ENCODE data around the gene TFE3.

TFE3 gene

GRCh38 chrX:49061916-49062315 is 18.8 kb upstream of the TFE3 start:
- H3K4me3 ChIP-seq (ENCODE audit: low read depth, low read length) = no peak overlapping the region
- DNase-seq (ENCODE audit: low read depth) = no peak

- DNase-seq (ENCODE audit: low read depth) = no peak
- H3K4me3 ChIP-seq (ENCODE audit: low read depth, low read length) = no peak overlapping the region
Observed at GRCh38 chrX:49061490-49061889, 18.3 kb upstream of the TFE3 start.

GRCh38 chrX:49060914-49061313 is 17.8 kb upstream of the TFE3 start:
- DNase-seq (ENCODE audit: low read depth) = no peak
- no peak overlapping the region for H3K4me3 ChIP-seq (ENCODE audit: low read depth, low read length)

- DNase-seq (ENCODE audit: low read depth) = no peak
- H3K4me3 ChIP-seq (ENCODE audit: low read depth, low read length) = no peak overlapping the region
Observed at GRCh38 chrX:49059681-49060085, 16.5 kb upstream of the TFE3 start.

- H3K4me3 ChIP-seq (ENCODE audit: low read depth, low read length) = no peak overlapping the region
Observed at GRCh38 chrX:49059201-49059600, 16.0 kb upstream of the TFE3 start.

GRCh38 chrX:49058794-49059193 is 15.6 kb upstream of the TFE3 start, which contains the start of gene CCDC120:
TSS of gene CCDC120 (plus strand) at chrX:49058999. CDS start at chrX:49062042, 3,043 bp downstream.
- H3K4me3 ChIP-seq (ENCODE audit: low read depth, low read length) = no peak within 1 kb of the TSS
- no peak for DNase-seq (ENCODE audit: low read depth)

More at GRCh38 chrX:49059201-49059600, 16.0 kb upstream of the TFE3 start:
- no peak for DNase-seq (ENCODE audit: low read depth)

GRCh38 chrX:49054073-49054762 is 11.1 kb upstream of the TFE3 start:
- H3K4me3 ChIP-seq (ENCODE audit: low read depth, low read length) = peak overlapping the region; percentile 58
- DNase-seq (ENCODE audit: low read depth) = no peak

- no peak for DNase-seq (ENCODE audit: low read depth)
- H3K4me3 ChIP-seq (ENCODE audit: low read depth, low read length) = peak overlapping the region; percentile 58
Observed at GRCh38 chrX:49053223-49054072, 10.3 kb upstream of the TFE3 start.

GRCh38 chrX:49043987-49044281 is 777 bp upstream of the TFE3 start:
- H3K4me3 ChIP-seq (ENCODE audit: low read depth, low read length) = no peak overlapping the region
- no peak for DNase-seq (ENCODE audit: low read depth)

GRCh38 chrX:49042581-49043219 is 457 bp downstream of the TFE3 start:
- H3K4me3 ChIP-seq (ENCODE audit: low read depth, low read length) = peak overlapping the region; percentile 71
- no peak for DNase-seq (ENCODE audit: low read depth)

GRCh38 chrX:49041744-49042580 is 1.2 kb downstream of the TFE3 start:
- peak; percentile 36 for DNase-seq (ENCODE audit: low read depth)
- peak overlapping the region; percentile 71 for H3K4me3 ChIP-seq (ENCODE audit: low read depth, low read length)

GRCh38 chrX:49040376-49040955 is 2.7 kb downstream of the TFE3 start:
- peak; percentile 22 for DNase-seq (ENCODE audit: low read depth)
- H3K4me3 ChIP-seq (ENCODE audit: low read depth, low read length) = peak overlapping the region; percentile 71

GRCh38 chrX:49039598-49040375 is 3.4 kb downstream of the TFE3 start:
- DNase-seq (ENCODE audit: low read depth) = peak; percentile 84
- H3K4me3 ChIP-seq (ENCODE audit: low read depth, low read length) = peak overlapping the region; percentile 71

- H3K4me3 ChIP-seq (ENCODE audit: low read depth, low read length) = no peak overlapping the region
- no peak for DNase-seq (ENCODE audit: low read depth)
Observed at GRCh38 chrX:49037883-49038475, 5.2 kb downstream of the TFE3 start.

GRCh38 chrX:49030283-49030682 is 12.9 kb downstream of the TFE3 start:
- H3K4me3 ChIP-seq (ENCODE audit: low read depth, low read length) = no peak overlapping the region
- no peak for DNase-seq (ENCODE audit: low read depth)

GRCh38 chrX:49029876-49030275 is 13.3 kb downstream of the TFE3 start:
- H3K4me3 ChIP-seq (ENCODE audit: low read depth, low read length) = no peak overlapping the region
- no peak for DNase-seq (ENCODE audit: low read depth)

- no peak for DNase-seq (ENCODE audit: low read depth)
Observed at GRCh38 chrX:49019599-49020249, 23.4 kb downstream of the TFE3 start.

GRCh38 chrX:49019050-49019449 is 24.1 kb downstream of the TFE3 start:
- H3K4me3 ChIP-seq (ENCODE audit: low read depth, low read length) = no peak overlapping the region
- DNase-seq (ENCODE audit: low read depth) = no peak

More at GRCh38 chrX:49019599-49020249, 23.4 kb downstream of the TFE3 start:
- no peak overlapping the region for H3K4me3 ChIP-seq (ENCODE audit: low read depth, low read length)
